Fibroblast of pulmonary artery (primary cell): Measurements from ENCODE around the gene ZNF280A.
"Not testable (repeated sequence)": the region's sequence is repeated elsewhere in the genome, so short reads cannot be mapped to it uniquely, and the experiment has no call there.

Source experiments
- DNase-seq: peaks from one replicate; pipeline ENCODE4 v3.0.0-alpha.2; 2010; ENCODE audit warnings: low read depth
- H3K4me3 ChIP-seq: replicated peaks from 2 replicates; pipeline ENCODE4 v1.5.1; 2011; ENCODE audit warnings: low read depth, mild to moderate bottlenecking, control low read depth, low read length, moderate library complexity
- TF ChIP-seq, protein P1 (sequence below): IDR thresholded peaks from 2 replicates; pipeline ENCODE4 v1.5.1; 2011; ENCODE audit warnings: mild to moderate bottlenecking, control low read depth, low read length, inconsistent platforms; ENCODE audit errors: missing control alignments

The ZNF280A gene

DNA sequence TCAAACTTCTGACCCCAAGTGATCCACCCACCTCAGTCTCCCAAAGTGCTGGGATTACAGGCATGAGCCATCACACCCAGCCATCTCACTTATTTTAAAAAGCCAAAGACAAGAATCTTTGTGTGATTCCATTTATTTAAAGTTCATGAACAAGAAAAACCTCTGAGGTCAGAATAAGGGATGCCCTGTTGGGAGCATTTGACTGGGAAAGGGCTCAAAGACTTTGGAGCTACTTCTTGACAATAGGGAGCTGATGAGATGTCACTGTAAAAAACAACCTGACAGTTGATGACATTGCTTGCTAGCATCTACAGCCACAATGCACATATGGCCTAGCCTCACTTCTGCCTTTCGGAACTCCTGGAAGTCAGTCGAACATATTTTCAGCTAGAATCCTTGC is 6.5 kb downstream of the ZNF280A start:
- no peak overlapping the region for H3K4me3 ChIP-seq
- no peak for DNase-seq
- TF ChIP-seq, protein P1, sequence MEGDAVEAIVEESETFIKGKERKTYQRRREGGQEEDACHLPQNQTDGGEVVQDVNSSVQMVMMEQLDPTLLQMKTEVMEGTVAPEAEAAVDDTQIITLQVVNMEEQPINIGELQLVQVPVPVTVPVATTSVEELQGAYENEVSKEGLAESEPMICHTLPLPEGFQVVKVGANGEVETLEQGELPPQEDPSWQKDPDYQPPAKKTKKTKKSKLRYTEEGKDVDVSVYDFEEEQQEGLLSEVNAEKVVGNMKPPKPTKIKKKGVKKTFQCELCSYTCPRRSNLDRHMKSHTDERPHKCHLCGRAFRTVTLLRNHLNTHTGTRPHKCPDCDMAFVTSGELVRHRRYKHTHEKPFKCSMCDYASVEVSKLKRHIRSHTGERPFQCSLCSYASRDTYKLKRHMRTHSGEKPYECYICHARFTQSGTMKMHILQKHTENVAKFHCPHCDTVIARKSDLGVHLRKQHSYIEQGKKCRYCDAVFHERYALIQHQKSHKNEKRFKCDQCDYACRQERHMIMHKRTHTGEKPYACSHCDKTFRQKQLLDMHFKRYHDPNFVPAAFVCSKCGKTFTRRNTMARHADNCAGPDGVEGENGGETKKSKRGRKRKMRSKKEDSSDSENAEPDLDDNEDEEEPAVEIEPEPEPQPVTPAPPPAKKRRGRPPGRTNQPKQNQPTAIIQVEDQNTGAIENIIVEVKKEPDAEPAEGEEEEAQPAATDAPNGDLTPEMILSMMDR = no peak

- DNase-seq = no peak
- TF ChIP-seq, protein P1 = no peak
- H3K4me3 ChIP-seq = no peak overlapping the region
Measured at GRCh38 chr22:22512951-22513350, 7.1 kb downstream of the ZNF280A start.

- H3K4me3 ChIP-seq, DNase-seq: not testable (repeated sequence)
Measured at GRCh38 chr22:22510833-22511232, 9.2 kb downstream of the ZNF280A start.

DNA sequence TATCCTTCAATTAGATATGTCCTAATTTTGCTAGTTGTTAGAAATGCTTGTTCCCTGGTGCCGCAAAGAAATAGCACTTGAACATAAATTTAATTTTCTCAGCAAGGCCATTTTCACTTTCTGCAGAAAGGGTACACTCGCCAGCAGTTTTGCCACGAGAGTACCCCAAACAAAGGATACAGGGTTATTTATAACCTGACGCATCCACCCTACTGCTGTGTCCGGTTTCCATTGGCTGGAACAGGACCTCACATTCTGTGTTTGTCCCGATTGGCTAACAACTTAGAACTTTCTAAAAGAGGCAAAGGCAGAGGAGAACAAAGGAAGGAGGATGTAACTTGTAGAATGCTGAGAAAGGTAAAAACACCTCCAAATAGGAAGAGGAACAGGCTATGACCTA is 10.2 kb downstream of the ZNF280A start:
- DNase-seq, H3K4me3 ChIP-seq: not testable (repeated sequence)

GRCh38 chr22:22508274-22509176 is 11.5 kb downstream of the ZNF280A start, which contains the start of gene ZNF280B:
Gene ZNF280B, minus strand, starts transcription at chr22:22508742. Its CDS starts 19,344 bp downstream, at chr22:22489398.
- TF ChIP-seq, protein P1 = peak; percentile 63
- H3K4me3 ChIP-seq = peak within 1 kb of the TSS; percentile 77
- DNase-seq = peak; percentile 84

- H3K4me3 ChIP-seq = peak overlapping the region; percentile 77
- TF ChIP-seq, protein P1 = no peak
- no peak for DNase-seq
Measured at GRCh38 chr22:22507743-22508273, 12.3 kb downstream of the ZNF280A start.

DNA sequence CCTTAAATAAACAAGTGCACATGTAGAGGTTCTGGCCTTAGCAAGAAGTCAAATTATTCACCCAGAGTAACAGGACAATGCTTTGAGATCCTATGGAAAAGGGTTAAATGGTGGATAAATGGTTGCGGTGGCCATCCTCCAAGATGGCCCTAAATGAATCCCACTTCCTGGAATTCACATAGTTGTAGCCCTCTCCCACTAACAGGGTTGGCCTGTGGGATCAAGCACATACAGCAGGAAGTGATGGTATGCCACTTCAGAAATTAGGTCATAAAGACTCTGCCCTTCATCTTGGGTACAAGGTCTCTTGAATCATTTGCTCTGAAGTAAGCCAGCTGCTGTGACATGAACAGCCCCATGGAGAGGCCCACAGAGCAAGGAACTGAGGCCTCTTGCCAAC is 13.3 kb downstream of the ZNF280A start:
- no peak for DNase-seq
- no peak overlapping the region for H3K4me3 ChIP-seq
- TF ChIP-seq, protein P1 = no peak

GRCh38 chr22:22498267-22498666 is 21.8 kb downstream of the ZNF280A start:
- H3K4me3 ChIP-seq = no peak overlapping the region
- TF ChIP-seq, protein P1 = no peak
- DNase-seq = no peak

- not testable (repeated sequence) for DNase-seq
Measured at GRCh38 chr22:22491589-22491988, 28.5 kb downstream of the ZNF280A start.

More at GRCh38 chr22:22491589-22491988, 28.5 kb downstream of the ZNF280A start:
- not testable (repeated sequence) for H3K4me3 ChIP-seq
